Posterior vena cava (tissue), 2 donors: Measurements from ENCODE around the gene NPHP1. TPM values are rescaled to one million over a fixed set of nuclear protein-coding genes. Genes with fewer than 3 reads are reported as not detected.
"Not testable (repeated sequence)": the region's sequence is repeated elsewhere in the genome, so short reads cannot be mapped to it uniquely, and the experiment has no call there.

Source experiments
- DNase-seq: peaks from one replicate; pipeline ENCODE4 v3.0.0-alpha.2; 2020; ENCODE audit warnings: low spot score
- intact Hi-C, 2 donors: fragments of 100-400 bp; cut with DNase I; formaldehyde crosslinking; loops; one replicate each; pipeline versions ENCODE4 v1.14.1 to v1.14.2; 2022 to 2023
- microRNA-seq, 2 donors: library from miRNA; unstranded; fragments of <30 nt; microRNA quantifications; one replicate each; pipeline ENCODE4 v1.2.0, GENCODE V29; 2020 to 2021; ENCODE audit warnings: borderline microRNAs expressed in 2 of 2
- total RNA-seq, 2 donors: library from RNA; stranded (reverse); fragmentation: NEBNext Ultra II Directional; extraction: Animal tissue kit (Norgen Biotek cat#: 25700); gene quantifications; one replicate each; pipeline ENCODE4 v1.2.1, GENCODE V29; 2021
- donor health status: DM: yes; HTN: yes; CAD: no.
- donor health status: DM: yes; HTN: yes; CAD: no.

Gene NPHP1
- total RNA-seq, 2 donors from 2014 or later = 7.9 to 8.4 TPM

- intact Hi-C loops = not testable (repeated sequence)
Observed at GRCh38 chr2:110093924-110094323, 110.9 kb downstream of the NPHP1 start.

GRCh38 chr2:110090164-110090563 lies 114.6 kb downstream of the NPHP1 start:
- intact Hi-C loops, DNase-seq: not testable (repeated sequence)

More at GRCh38 chr2:110093924-110094323, 110.9 kb downstream of the NPHP1 start:
- DNase-seq = not testable (repeated sequence)

GRCh38 chr2:110083757-110084156 lies 121.1 kb downstream of the NPHP1 start:
- DNase-seq, intact Hi-C loops: not testable (repeated sequence)

- DNase-seq, intact Hi-C loops: not testable (repeated sequence)
Observed at GRCh38 chr2:110083162-110083561, 121.7 kb downstream of the NPHP1 start.

GRCh38 chr2:110078104-110078503 lies 126.7 kb downstream of the NPHP1 start:
- DNase-seq, intact Hi-C loops: not testable (repeated sequence)

GRCh38 chr2:110075896-110076295 lies 128.9 kb downstream of the NPHP1 start:
- intact Hi-C loops, DNase-seq: not testable (repeated sequence)

Small RNA genes lying within 50 kb of the gene (microRNA-seq; reads per million reads assigned to microRNA genes)
- gene MIR4436B1 = 0 reads per million in 2 donors

Other genes starting within 250 kb of the NPHP1 start
- 10 to 100 TPM; 35.1 to 38.8 TPM for gene MALL, start 89.2 kb downstream of the NPHP1 start, total RNA-seq
- gene MTLN, start 7.5 kb upstream of the NPHP1 start, total RNA-seq = 10 to 100 TPM; 41.8 to 58.5 TPM